Body of pancreas (tissue), 4 donors: ENCODE data around the gene NOD2.

Experiments used
- POLR2A ChIP-seq, 3 donors: fragments of 450-650 bp; IDR thresholded peaks; one replicate each; pipeline ENCODE4 v1.6.1; 2016; ENCODE audit warnings: antibody characterized with exemption in 3 of 3, mild to moderate bottlenecking in 2 of 3
- TF ChIP-seq, protein P1 (sequence below), 7 experiments: fragments of 450-650 bp in 4 of 7; fragments of 200-600 bp in 3 of 7; sonication (generic) in 3 of 7; IDR thresholded peaks; one replicate each; pipeline ENCODE4 v1.5.1; 2016 to 2019; ENCODE audit warnings: antibody characterized with exemption in 7 of 7

GRCh38 chr16:50692999-50693781, at the start of gene NOD2:
- TF ChIP-seq, protein P1, sequence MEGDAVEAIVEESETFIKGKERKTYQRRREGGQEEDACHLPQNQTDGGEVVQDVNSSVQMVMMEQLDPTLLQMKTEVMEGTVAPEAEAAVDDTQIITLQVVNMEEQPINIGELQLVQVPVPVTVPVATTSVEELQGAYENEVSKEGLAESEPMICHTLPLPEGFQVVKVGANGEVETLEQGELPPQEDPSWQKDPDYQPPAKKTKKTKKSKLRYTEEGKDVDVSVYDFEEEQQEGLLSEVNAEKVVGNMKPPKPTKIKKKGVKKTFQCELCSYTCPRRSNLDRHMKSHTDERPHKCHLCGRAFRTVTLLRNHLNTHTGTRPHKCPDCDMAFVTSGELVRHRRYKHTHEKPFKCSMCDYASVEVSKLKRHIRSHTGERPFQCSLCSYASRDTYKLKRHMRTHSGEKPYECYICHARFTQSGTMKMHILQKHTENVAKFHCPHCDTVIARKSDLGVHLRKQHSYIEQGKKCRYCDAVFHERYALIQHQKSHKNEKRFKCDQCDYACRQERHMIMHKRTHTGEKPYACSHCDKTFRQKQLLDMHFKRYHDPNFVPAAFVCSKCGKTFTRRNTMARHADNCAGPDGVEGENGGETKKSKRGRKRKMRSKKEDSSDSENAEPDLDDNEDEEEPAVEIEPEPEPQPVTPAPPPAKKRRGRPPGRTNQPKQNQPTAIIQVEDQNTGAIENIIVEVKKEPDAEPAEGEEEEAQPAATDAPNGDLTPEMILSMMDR (IDR thresholded peaks at IDR 0.05), result no peak
- TF ChIP-seq POLR2A (IDR thresholded peaks at IDR 0.05), result no peak
